AG10803 (cell line): ENCODE measurements around the gene CDC6.

Experiments
- DNase-seq: peaks from one replicate; pipeline ENCODE4 v3.0.0; 2010; ENCODE audit warnings: low read depth
- H3K4me3 ChIP-seq: 2 replicates; pipeline ENCODE4 v1.5.1; 2011; ENCODE audit warnings: mild to moderate bottlenecking, low read length, control low read depth
- CTCF ChIP-seq: conservative IDR thresholded peaks from 2 replicates; pipeline ENCODE4 v1.5.1; 2011; ENCODE audit warnings: mild to moderate bottlenecking, low read length, control low read depth, inconsistent platforms

Gene CDC6

DNA sequence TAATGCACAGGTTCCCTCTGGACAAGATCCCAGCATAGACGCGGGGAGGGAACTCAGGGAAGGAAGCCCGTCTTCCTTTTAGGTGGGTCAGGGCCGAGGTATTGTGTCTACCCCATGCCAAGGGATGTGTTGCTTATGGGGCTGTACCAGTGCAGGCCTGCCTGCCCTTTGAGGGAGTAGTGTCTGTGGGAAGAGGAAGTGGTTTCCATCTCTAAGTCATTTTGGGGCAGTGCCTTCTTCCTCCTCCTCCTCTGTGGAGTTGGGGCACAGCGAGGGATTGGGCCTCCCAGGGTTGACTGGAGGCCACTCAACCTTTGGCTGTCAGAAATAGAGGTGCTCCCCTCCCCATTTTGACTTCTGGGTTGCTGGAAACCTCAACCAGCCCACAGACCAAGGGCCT lies 50.4 kb downstream of the CDC6 start:
- H3K4me3 ChIP-seq = no peak overlapping the region
- TF ChIP-seq CTCF = no peak
- DNase-seq = no peak

GRCh38 chr17:40338941-40339649 lies 51.4 kb downstream of the CDC6 start:
- DNase-seq = no peak
- TF ChIP-seq CTCF = no peak

GRCh38 chr17:40340327-40340726 lies 52.6 kb downstream of the CDC6 start:
- no peak for DNase-seq
- TF ChIP-seq CTCF = no peak
- H3K4me3 ChIP-seq = no peak overlapping the region

More at GRCh38 chr17:40338941-40339649, 51.4 kb downstream of the CDC6 start:
- H3K4me3 ChIP-seq = no peak overlapping the region

- peak; percentile 70 for DNase-seq
- no peak for TF ChIP-seq CTCF
- H3K4me3 ChIP-seq = peak overlapping the region; percentile 82
Observed at GRCh38 chr17:40340880-40341807, 53.5 kb downstream of the CDC6 start.

GRCh38 chr17:40341808-40342503 lies 54.3 kb downstream of the CDC6 start:
- no peak for TF ChIP-seq CTCF
- H3K4me3 ChIP-seq = peak overlapping the region; percentile 82
- DNase-seq = peak; percentile 46

DNA sequence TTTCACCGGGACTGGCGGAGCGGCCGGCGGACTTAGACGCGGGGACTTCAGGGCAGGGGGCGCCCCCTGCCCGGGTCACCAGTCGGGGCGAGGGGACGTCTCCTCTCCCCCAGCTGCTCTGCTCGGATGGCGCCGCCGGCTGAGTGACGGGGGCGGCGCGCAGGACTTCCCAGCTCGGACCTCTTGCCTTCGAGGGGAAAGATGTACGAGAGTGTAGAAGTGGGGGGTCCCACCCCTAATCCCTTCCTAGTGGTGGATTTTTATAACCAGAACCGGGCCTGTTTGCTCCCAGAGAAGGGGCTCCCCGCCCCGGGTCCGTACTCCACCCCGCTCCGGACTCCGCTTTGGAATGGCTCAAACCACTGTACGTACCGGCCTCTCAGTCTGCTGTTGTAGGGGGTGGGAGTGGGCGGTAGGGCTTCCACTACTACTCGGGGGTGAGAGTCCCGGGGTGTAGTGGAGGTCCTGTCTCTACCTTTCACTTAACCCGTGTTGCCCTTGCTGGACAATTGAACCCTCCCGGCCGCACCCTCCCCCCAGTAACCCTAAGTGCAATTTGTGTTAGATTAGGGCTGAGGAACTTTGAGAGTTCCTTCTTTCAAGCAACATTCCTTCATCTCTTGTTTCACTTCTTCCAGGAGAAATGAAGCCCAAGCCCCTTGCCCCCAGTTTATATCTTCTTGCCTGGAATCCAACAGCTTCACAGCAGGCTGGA lies 55.0 kb downstream of the CDC6 start:
- DNase-seq = no peak
- peak overlapping the region; percentile 82 for H3K4me3 ChIP-seq
- no peak for TF ChIP-seq CTCF
